Adipocyte (in vitro differentiated cells): ENCODE data around the gene TLR10.
"Not testable (repeated sequence)": the region's sequence is repeated elsewhere in the genome, so short reads cannot be mapped to it uniquely, and the experiment has no call there.

ENCODE experiments used
- DNase-seq: peaks from one replicate; pipeline ENCODE4 v3.0.0-alpha.2; 2015; ENCODE audit warnings: low read depth
- H3K27me3 ChIP-seq: replicated peaks from 2 replicates; pipeline ENCODE4 v1.7.0; 2013; ENCODE audit warnings: mild to moderate bottlenecking, low read length, moderate library complexity; ENCODE audit not compliant: control insufficient read depth, insufficient read depth
- H3K36me3 ChIP-seq: 2 replicates; pipeline ENCODE4 v1.7.0; 2013; ENCODE audit warnings: low read length, mild to moderate bottlenecking, moderate library complexity; ENCODE audit not compliant: control insufficient read depth, insufficient read depth, severe bottlenecking
- H3K4me1 ChIP-seq: 2 replicates; pipeline ENCODE4 v1.7.0; 2013; ENCODE audit warnings: mild to moderate bottlenecking, low read length, moderate library complexity; ENCODE audit not compliant: control insufficient read depth, insufficient read depth
- H3K4me3 ChIP-seq: 2 replicates; pipeline ENCODE4 v1.7.0; 2013; ENCODE audit warnings: mild to moderate bottlenecking, low read length, moderate library complexity
- H3K9ac ChIP-seq: 2 replicates; pipeline ENCODE4 v1.7.0; 2013; ENCODE audit warnings: mild to moderate bottlenecking, low read length, moderate library complexity
- H3K9me3 ChIP-seq: 2 replicates; pipeline ENCODE4 v1.7.0; 2013; ENCODE audit warnings: mild to moderate bottlenecking, low read length, moderate library complexity; ENCODE audit not compliant: control insufficient read depth

The TLR10 gene

GRCh38 chr4:38815885-38816782 is 33.3 kb upstream of the TLR10 start:
- Histone ChIP-seq H3K9ac (no peak overlapping the region), H3K36me3 (no peaks in the 10 kb centered on the region), H3K27me3 (no peaks in the 10 kb centered on the region), H3K4me3 (no peak overlapping the region), H3K4me1 (peaks cover 7% of the 10 kb centered on the region), H3K9me3 (no peaks in the 10 kb centered on the region)
- DNase-seq = no peak

GRCh38 chr4:38814386-38814785 is 31.6 kb upstream of the TLR10 start:
- DNase-seq = no peak
- peaks cover 7% of the 10 kb centered on the region for H3K4me1 ChIP-seq
- H3K27me3 ChIP-seq = no peaks in the 10 kb centered on the region
- H3K9ac ChIP-seq = no peak overlapping the region
- no peaks in the 10 kb centered on the region for H3K36me3 ChIP-seq
- no peaks in the 10 kb centered on the region for H3K9me3 ChIP-seq
- no peak overlapping the region for H3K4me3 ChIP-seq

GRCh38 chr4:38811297-38811696 is 28.5 kb upstream of the TLR10 start:
- no peak for DNase-seq
- no peaks in the 10 kb centered on the region for H3K27me3 ChIP-seq
- H3K9ac ChIP-seq = no peak overlapping the region
- H3K4me1 ChIP-seq = peaks cover 7% of the 10 kb centered on the region
- H3K4me3 ChIP-seq = no peak overlapping the region
- no peaks in the 10 kb centered on the region for H3K36me3 ChIP-seq
- no peaks in the 10 kb centered on the region for H3K9me3 ChIP-seq

GRCh38 chr4:38807462-38807861 is 24.7 kb upstream of the TLR10 start:
- H3K9me3 ChIP-seq = not testable (repeated sequence)

GRCh38 chr4:38806251-38806650 is 23.5 kb upstream of the TLR10 start:
- not testable (repeated sequence) for H3K9ac ChIP-seq, H3K27me3 ChIP-seq, H3K4me3 ChIP-seq, H3K9me3 ChIP-seq, DNase-seq, H3K36me3 ChIP-seq
- peaks cover 12% of the 10 kb centered on the region for H3K4me1 ChIP-seq

More at GRCh38 chr4:38807462-38807861, 24.7 kb upstream of the TLR10 start:
- not testable (repeated sequence) for H3K36me3 ChIP-seq, H3K4me3 ChIP-seq, H3K27me3 ChIP-seq, H3K9ac ChIP-seq, DNase-seq
- H3K4me1 ChIP-seq = peaks cover 12% of the 10 kb centered on the region

- Histone ChIP-seq H3K36me3 (no peaks in the 10 kb centered on the region), H3K9ac (peak overlapping the region; percentile 19), H3K27me3 (no peaks in the 10 kb centered on the region), H3K4me1 (peaks cover 12% of the 10 kb centered on the region), H3K9me3 (no peaks in the 10 kb centered on the region), H3K4me3 (no peak overlapping the region)
- DNase-seq = no peak
These were observed 22.8 kb upstream of the TLR10 start for GRCh38 chr4:38805530-38806145.

GRCh38 chr4:38804654-38805295 is 22.0 kb upstream of the TLR10 start, which contains the start of gene TLR1:
TSS of gene TLR1 (minus strand) at chr4:38804791. CDS start at chr4:38798831, 5,960 bp downstream.
- Histone ChIP-seq H3K4me1 (peaks cover 12% of the 10 kb centered on the region), H3K9me3 (no peaks in the 10 kb centered on the region), H3K9ac (peak within 1 kb of the TSS; percentile 19), H3K4me3 (peak within 1 kb of the TSS; percentile 35), H3K27me3 (no peaks in the 10 kb centered on the region), H3K36me3 (no peaks in the 10 kb centered on the region)
- DNase-seq = peak; percentile 81

GRCh38 chr4:38803833-38804653 is 21.3 kb upstream of the TLR10 start:
- Histone ChIP-seq H3K4me1 (peaks cover 12% of the 10 kb centered on the region), H3K9me3 (no peaks in the 10 kb centered on the region), H3K9ac (peak overlapping the region; percentile 10), H3K27me3 (no peaks in the 10 kb centered on the region), H3K4me3 (peak overlapping the region; percentile 35), H3K36me3 (no peaks in the 10 kb centered on the region)
- DNase-seq = peak; percentile 51

- no peak overlapping the region for H3K4me3 ChIP-seq
- DNase-seq = no peak
- H3K27me3 ChIP-seq = no peaks in the 10 kb centered on the region
These were observed 20.0 kb upstream of the TLR10 start for GRCh38 chr4:38802561-38803355.

GRCh38 chr4:38800961-38801450 is 18.2 kb upstream of the TLR10 start:
- Histone ChIP-seq H3K27me3 (no peaks in the 10 kb centered on the region), H3K4me1 (peaks cover 11% of the 10 kb centered on the region), H3K36me3 (no peaks in the 10 kb centered on the region), H3K9me3 (no peaks in the 10 kb centered on the region), H3K9ac (no peak overlapping the region), H3K4me3 (no peak overlapping the region)
- no peak for DNase-seq

More at GRCh38 chr4:38802561-38803355, 20.0 kb upstream of the TLR10 start:
- Histone ChIP-seq H3K4me1 (peaks cover 12% of the 10 kb centered on the region), H3K9me3 (no peaks in the 10 kb centered on the region), H3K9ac (no peak overlapping the region), H3K36me3 (no peaks in the 10 kb centered on the region)
